Activated gamma-delta T cell treated with Interleukin-2 at 50 U/mL for 16 hours (primary cell): ENCODE results near the gene ZNF608.

Experiments
- DNase-seq: peaks from one replicate; pipeline ENCODE4 v3.0.0-alpha.2; 2020

Gene ZNF608

DNA sequence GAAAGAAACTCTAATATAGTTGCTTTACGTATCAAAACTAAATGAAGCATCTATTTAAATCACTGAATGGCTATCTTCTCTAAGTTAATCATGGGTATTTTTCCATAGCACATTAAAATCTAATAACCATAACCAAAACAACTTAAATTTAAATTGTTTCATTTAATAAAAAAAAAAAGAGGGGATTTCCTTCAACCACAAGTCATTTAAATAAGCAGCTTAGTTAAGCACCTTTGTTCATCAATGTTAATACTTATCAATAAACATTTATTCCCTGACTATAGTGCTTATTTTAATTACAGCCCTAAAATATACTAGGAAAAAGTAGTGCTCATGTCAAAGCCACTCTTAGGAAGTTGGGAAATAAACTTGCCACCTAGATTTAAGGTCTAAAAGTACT lies 30.3 kb downstream of the ZNF608 start:
- DNase-seq, result no peak

- no peak for DNase-seq
Observed at GRCh38 chr5:124714910-124715309, 31.5 kb downstream of the ZNF608 start.

DNA sequence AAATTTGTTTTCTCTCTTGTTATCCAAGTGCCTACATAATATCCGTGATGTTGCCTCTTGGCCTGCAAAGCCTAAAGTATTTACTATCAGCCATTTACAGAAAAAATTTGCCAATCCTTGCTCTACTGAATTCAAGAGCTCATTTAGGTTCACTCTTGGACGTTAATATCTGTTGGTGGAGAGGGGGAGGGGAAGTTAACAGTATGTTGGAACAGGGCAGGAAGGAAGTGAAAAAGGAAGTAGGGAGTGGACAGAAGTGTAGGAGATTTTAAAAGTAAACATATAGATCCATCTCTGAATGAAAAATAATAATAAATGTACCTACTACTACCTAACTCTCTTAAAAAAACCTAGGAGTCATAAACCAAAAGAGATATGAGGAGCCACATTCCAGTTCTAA lies 32.8 kb downstream of the ZNF608 start:
- no peak for DNase-seq

GRCh38 chr5:124712731-124713305 lies 33.6 kb downstream of the ZNF608 start:
- no peak for DNase-seq

GRCh38 chr5:124708086-124708485 lies 38.4 kb downstream of the ZNF608 start:
- no peak for DNase-seq

DNA sequence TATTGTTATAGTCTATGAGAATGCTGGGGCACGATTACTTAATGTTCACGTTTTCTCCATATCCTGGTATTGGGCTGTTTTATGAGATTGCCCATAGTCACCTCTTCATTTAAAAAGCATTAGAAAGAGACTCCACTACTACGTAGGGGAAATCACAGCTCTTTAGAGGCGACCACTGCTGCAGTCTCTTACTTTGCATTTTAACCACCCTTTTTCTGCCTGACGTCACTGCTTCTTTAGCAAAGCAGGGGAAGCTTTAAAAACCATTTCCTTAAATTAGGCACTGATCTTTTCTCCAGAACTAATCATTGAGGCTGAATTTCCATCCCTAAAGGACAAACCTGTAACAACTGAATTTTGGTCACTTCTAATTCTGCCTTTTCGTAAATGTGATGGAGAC lies 38.9 kb downstream of the ZNF608 start:
- no peak for DNase-seq

GRCh38 chr5:124706729-124707361 lies 39.6 kb downstream of the ZNF608 start:
- no peak for DNase-seq

DNA sequence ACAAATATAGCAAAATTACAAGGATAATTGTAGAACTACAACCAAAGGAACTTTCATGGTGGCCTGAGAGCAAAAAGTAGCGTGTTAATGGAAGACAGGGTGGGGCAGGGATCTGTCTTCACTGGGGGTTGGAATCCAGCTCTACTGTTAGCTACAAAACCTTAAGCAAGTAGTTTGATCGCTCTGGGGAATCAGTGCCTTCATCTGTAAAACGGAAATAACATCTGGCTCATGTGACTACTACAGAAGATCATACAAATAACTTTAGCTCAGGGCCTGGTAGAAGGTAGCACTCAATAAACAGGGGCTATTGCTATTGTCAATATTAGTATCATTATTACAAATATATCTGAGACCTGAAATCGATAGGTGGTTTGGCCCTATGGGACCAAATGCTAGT lies 40.4 kb downstream of the ZNF608 start:
- DNase-seq, result no peak

DNA sequence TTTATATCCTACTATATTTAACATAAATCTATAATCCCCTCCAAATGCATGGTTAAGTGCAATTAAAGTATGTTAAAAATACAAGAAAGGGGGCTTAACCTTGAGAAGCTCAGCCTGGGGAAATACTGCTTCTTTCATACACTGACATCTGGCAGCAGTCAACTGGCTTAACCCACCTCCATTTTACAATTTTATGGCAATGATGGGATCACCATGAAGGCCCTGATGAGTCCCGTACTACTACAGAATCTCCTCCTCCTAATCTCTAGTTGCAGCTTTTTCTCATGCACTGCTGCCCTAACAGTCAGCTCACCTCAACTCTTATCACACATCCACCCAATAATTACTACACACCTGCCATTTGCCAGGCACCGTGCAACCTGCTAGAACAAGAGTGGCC lies 40.9 kb downstream of the ZNF608 start:
- no peak for DNase-seq

DNA sequence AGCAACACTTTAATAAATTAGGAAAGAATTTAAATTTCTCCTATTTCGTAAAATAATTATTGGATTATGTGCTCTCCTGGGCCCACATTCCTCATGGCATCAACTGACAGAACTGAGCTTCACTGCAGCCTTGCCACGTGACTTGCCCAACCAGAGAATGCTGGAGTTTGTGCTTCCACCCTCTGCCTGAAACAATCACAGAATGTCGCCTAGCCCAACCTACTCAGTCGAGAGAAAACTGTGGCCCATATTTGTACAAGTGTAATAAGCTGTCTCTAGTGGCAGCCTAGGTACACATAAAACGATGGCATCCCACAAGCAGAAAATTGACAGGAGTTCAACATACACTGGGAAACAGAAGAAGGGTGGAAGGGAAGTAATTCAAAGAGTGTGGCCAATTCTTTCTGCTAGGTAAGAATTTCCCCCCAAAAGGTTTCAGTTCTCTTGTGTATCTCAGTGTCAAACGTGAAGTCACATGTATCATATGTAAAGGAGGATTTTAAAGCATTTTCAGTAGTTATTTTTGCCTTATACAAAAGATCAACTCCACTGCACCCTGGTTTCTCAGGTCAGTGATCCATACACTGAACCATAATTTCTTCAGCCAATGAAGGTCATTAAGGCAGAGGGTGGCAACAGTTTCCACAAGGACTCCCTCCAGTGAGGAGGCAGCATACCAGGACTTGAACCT lies 41.7 kb downstream of the ZNF608 start:
- no peak for DNase-seq

DNA sequence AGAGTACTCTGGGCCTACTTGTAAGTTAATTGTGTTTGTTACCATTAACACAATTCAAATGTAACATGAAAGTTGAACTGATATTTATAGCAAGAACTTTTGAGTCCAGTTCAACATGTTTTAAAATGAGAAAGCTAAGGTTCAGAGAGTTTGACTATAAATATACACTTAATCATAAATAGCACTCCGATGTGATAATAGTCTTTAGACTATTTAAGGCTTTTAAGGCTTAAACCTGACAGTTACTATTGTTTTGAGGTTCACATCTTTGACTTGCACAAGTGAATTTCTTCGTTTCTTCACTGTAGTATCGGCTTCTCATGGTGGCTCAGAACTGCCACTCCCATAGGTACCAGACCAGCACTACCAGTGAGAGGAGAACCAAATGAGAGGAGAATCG lies 42.4 kb downstream of the ZNF608 start:
- DNase-seq, result no peak

DNA sequence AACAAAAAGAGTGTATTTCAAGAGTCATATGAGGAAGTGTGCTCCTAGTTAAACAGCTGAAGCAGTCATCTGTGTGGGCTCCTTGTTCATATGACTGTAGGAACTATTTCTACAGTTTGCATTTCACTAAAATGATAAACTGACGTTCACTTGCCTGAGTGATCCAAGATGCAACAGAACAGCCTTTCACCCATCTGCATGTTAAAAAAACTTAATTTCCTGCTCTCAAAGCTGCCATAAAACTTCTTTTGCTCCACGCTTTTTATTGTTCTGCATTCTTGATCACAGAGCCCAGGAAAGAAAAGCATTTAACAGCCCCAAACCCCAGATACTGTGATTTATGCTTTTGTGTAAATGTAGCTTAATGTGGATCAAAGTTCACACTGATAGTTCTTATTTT lies 43.9 kb downstream of the ZNF608 start:
- DNase-seq, result no peak

DNA sequence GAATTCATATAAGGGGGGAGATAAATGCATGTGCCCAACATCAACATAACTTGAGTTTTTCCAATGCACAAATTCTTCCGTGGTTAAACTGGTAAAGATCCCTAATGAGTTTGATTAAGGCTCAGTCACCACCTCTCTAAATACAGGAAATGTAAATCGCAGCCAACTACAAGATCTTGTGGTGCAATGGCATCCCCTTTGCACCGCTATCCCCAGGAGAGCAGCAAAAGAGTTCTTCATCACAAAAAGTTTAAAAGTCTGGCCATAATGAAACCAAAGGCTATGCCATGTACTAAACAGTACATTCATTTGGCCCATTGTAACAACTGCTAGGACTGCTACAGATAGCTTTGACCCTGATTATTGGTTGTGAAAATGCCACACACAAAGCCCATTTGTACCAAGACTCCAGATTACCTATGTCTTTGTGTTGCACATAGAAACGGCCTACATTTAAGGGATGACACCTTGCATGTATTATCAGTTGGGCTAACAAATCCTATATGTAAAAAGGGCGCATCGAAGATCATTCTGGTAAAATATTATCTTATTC lies 44.5 kb downstream of the ZNF608 start:
- DNase-seq, result no peak

GRCh38 chr5:124701016-124701415 lies 45.4 kb downstream of the ZNF608 start:
- DNase-seq, result no peak

- DNase-seq, result no peak
Observed at GRCh38 chr5:124700333-124700732, 46.1 kb downstream of the ZNF608 start.

DNA sequence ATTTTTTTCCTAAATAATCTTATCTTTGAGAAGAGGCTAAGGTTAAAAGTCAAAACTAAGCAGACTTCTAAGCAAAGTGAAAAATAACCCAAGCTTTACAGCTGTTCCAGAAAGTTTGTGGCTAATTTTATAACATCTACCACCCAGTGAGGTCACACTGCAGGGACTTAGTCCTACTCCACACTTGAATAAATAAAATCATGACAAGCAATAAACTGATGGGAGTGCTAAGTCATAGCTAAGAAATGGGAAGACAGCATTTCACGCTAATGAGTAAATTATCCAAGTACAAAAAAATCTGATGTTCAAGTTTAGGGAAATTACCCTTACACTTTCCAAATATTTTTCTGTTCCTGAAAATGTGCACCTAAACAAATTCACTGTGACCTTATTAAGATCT lies 47.7 kb downstream of the ZNF608 start:
- no peak for DNase-seq

DNA sequence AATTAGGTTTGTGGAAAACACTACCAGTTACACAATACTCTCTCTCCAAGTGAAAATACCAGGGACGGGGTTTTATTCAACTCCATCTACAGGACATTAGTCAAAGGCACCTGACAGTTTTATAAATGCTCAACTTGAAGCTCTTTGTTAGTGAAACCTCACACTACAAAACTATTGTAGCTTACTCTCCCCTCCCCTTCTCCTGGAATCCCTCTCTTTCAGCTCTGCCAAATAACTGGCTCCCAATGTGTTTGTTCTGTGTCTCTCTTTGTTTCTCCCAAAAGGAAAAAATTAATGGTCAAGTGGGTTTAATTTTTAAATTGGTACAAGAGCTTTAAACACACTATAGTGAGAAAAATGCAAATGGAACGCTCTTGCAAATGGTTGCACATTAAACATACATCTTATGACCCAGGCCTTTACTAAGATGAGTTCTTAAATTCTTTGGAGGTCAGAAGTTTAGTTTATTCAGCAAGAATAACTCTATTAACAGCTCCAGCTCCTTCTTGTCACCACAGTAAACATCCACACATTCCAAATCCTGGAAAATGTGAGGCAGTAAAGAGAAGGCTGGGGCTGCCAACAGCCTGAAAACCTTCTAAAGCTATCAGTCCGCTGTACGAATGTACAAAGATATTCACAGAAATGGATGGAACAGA lies 48.4 kb downstream of the ZNF608 start:
- no peak for DNase-seq

DNA sequence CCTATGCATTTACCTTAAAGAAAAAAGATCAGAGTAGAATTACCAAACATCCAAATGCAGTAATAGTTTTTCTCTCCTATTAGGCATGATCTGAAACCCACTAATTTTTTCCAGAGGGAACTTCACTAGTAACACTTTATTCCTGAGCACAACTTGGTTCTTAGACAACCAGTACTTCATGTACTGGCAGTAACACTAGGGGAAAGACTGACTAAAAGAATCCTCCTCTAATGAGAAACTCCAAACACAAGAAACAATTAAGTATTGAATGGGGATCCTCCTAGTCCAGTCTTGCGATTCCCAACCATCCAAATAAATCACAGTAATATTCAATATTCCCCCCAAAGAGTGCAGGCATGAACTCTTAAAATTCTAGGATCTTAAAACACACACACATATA lies 48.9 kb downstream of the ZNF608 start:
- DNase-seq, result no peak

GRCh38 chr5:124696898-124697297 lies 49.5 kb downstream of the ZNF608 start:
- DNase-seq, result no peak
